Measurements from ENCODE around the gene IMMP2L.
A peak's percentile ranks its signal among the peaks of the same experiment; 100 is the strongest.

DNA sequence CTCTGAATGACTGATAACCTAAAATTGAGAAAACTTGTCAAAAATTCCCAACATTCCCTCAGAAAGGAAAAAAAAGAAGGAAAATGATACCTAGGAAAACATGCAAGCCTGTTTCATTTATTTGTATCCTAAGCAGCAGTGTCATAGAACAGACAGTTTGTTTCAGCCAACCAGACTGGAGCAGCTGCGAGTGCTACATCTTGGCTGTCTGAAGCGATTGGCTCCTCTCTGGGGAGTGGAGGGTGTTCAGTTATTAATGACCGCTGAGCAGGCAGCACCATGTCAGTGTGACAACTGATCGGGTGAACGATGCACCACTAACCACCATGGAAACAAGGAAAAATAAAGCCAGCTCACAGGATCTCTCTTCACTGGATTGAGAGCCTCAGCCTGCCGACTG lies 471.4 kb downstream of the IMMP2L start, which contains the start of gene LRRN3:
- TF ChIP-seq GATA2 (CRISPR knock-in tag; IDR thresholded peaks at IDR 0.05), result no peak; the same call in 1 of the 2 replicates
- TF ChIP-seq, protein P1, sequence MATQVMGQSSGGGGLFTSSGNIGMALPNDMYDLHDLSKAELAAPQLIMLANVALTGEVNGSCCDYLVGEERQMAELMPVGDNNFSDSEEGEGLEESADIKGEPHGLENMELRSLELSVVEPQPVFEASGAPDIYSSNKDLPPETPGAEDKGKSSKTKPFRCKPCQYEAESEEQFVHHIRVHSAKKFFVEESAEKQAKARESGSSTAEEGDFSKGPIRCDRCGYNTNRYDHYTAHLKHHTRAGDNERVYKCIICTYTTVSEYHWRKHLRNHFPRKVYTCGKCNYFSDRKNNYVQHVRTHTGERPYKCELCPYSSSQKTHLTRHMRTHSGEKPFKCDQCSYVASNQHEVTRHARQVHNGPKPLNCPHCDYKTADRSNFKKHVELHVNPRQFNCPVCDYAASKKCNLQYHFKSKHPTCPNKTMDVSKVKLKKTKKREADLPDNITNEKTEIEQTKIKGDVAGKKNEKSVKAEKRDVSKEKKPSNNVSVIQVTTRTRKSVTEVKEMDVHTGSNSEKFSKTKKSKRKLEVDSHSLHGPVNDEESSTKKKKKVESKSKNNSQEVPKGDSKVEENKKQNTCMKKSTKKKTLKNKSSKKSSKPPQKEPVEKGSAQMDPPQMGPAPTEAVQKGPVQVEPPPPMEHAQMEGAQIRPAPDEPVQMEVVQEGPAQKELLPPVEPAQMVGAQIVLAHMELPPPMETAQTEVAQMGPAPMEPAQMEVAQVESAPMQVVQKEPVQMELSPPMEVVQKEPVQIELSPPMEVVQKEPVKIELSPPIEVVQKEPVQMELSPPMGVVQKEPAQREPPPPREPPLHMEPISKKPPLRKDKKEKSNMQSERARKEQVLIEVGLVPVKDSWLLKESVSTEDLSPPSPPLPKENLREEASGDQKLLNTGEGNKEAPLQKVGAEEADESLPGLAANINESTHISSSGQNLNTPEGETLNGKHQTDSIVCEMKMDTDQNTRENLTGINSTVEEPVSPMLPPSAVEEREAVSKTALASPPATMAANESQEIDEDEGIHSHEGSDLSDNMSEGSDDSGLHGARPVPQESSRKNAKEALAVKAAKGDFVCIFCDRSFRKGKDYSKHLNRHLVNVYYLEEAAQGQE (IDR thresholded peaks at IDR 0.05; ENCODE audit: low read depth, low read length), result no peak
- TF ChIP-seq, protein P2, sequence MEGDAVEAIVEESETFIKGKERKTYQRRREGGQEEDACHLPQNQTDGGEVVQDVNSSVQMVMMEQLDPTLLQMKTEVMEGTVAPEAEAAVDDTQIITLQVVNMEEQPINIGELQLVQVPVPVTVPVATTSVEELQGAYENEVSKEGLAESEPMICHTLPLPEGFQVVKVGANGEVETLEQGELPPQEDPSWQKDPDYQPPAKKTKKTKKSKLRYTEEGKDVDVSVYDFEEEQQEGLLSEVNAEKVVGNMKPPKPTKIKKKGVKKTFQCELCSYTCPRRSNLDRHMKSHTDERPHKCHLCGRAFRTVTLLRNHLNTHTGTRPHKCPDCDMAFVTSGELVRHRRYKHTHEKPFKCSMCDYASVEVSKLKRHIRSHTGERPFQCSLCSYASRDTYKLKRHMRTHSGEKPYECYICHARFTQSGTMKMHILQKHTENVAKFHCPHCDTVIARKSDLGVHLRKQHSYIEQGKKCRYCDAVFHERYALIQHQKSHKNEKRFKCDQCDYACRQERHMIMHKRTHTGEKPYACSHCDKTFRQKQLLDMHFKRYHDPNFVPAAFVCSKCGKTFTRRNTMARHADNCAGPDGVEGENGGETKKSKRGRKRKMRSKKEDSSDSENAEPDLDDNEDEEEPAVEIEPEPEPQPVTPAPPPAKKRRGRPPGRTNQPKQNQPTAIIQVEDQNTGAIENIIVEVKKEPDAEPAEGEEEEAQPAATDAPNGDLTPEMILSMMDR (IDR thresholded peaks at IDR 0.05), result no peak
- TF ChIP-seq, protein P3, sequence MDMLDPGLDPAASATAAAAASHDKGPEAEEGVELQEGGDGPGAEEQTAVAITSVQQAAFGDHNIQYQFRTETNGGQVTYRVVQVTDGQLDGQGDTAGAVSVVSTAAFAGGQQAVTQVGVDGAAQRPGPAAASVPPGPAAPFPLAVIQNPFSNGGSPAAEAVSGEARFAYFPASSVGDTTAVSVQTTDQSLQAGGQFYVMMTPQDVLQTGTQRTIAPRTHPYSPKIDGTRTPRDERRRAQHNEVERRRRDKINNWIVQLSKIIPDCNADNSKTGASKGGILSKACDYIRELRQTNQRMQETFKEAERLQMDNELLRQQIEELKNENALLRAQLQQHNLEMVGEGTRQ (IDR thresholded peaks at IDR 0.05; ENCODE audit: borderline replicate concordance, low read depth, low read length), result no peak
- peak in 1 of 2 experiments; percentile 45; a peak in 1 of 4 replicates for TF ChIP-seq EP300 (IDR thresholded peaks at IDR 0.05; ENCODE audit: borderline replicate concordance in 1 of 2, low read depth in 1 of 2, low read length in 1 of 2)
- TF ChIP-seq SIN3A (IDR thresholded peaks at IDR 0.05; ENCODE audit: borderline replicate concordance, low read depth, low read length), result 0 out of 2 replicates have a peak, but pooled peaks have one; percentile 16
- TF ChIP-seq MXI1 (IDR thresholded peaks at IDR 0.05; ENCODE audit: low read depth, low read length), result peak; percentile 96
- TF ChIP-seq YY1 (IDR thresholded peaks at IDR 0.05; ENCODE audit: low read depth), result no peak
- TF ChIP-seq NRF1 (IDR thresholded peaks at IDR 0.05; ENCODE audit: low read depth, low read length), result no peak

Measured in SK-N-SH (cell line).